ENCODE data around the gene SEMA3A. TPM values are rescaled to one million over a fixed set of nuclear protein-coding genes. Genes with fewer than 3 reads are reported as not detected.
"Not testable (repeated sequence)": the region's sequence is repeated elsewhere in the genome, so short reads cannot be mapped to it uniquely, and the experiment has no call there.

The SEMA3A gene
- 10 to 100 TPM in 1 of 3 donors, 1 to 10 TPM in 2; 4.5 to 76.7 (median 9.7) TPM for total RNA-seq
- long read RNA-seq, donor 1, full-length matches to known transcripts = 2 of 18 reads
- long read RNA-seq, donor 1, partial matches to known transcripts = 4 of 18 reads
- long read RNA-seq, donor 1, other reads (novel, unspliced or antisense) = 12 of 18 reads
- long read RNA-seq, donor 2, partial matches to known transcripts = 0 of 2 reads
- long read RNA-seq, donor 2, other reads (novel, unspliced or antisense) = 2 of 2 reads

DNA sequence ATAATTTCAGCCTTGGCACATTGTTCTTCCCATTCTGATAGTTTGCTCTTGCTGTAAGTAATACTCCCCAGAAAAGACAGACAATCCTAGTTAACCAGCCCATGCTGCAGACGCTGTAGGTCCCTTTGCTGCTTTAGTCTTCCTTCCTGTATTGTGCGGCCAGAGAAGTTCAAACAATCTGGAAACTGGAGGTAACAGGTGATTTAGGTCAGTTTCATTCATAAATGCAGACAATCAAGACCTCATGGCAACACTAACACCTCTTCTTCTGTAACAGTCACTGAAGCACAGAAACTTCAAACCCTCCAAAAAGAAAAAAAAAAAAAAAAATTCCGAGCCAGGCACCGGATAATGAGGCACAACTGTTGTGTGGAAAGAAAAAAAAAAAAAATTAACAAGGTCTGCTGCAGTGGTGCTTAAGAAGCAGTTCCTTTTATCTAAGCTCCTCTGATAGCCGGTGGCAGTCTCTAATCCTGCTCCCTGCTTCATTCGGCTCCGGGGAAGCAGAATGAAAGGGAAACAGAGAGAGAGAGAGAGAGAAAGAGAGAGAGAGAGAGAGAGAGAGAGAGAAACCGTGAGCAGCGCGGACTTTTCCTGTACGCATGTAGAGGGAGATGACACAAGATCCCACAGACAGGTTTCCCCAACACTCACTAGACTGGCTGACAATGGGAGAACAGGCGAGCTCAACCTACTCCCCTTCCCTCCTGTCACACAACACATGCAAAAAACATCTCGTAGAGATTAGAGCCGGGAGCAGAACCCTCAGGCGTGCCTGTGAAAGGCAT, at the start of gene SEMA3A:
Gene SEMA3A (minus strand): TSS at position 306 of the 788 bp plus-strand sequence. CDS start 203 bp downstream, at position 103.
- intact Hi-C loops (cut with DNase I, micrococcal nuclease) = no loop called here
- peak in 1 of 3 donors; percentile 13 for DNase-seq

GRCh38 chr7:84243037-84243436, 48.4 kb upstream of the SEMA3A start:
- DNase-seq; H3K4me3 ChIP-seq; intact Hi-C loops (cut with DNase I, micrococcal nuclease); H3K9me3 ChIP-seq; H3K4me1 ChIP-seq (ENCODE audit: low read depth); ATAC-seq; H3K36me3 ChIP-seq (ENCODE audit: low read depth): not testable (repeated sequence)

More for the DNA sequence above, at the start of gene SEMA3A:
- peak; percentile 67 for ATAC-seq
- no peaks in the 10 kb centered on the region for H3K4me1 ChIP-seq (ENCODE audit: low read depth)
- H3K4me3 ChIP-seq = no peak within 1 kb of the TSS
- TF ChIP-seq, protein P1, sequence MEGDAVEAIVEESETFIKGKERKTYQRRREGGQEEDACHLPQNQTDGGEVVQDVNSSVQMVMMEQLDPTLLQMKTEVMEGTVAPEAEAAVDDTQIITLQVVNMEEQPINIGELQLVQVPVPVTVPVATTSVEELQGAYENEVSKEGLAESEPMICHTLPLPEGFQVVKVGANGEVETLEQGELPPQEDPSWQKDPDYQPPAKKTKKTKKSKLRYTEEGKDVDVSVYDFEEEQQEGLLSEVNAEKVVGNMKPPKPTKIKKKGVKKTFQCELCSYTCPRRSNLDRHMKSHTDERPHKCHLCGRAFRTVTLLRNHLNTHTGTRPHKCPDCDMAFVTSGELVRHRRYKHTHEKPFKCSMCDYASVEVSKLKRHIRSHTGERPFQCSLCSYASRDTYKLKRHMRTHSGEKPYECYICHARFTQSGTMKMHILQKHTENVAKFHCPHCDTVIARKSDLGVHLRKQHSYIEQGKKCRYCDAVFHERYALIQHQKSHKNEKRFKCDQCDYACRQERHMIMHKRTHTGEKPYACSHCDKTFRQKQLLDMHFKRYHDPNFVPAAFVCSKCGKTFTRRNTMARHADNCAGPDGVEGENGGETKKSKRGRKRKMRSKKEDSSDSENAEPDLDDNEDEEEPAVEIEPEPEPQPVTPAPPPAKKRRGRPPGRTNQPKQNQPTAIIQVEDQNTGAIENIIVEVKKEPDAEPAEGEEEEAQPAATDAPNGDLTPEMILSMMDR (IDR thresholded peaks at IDR 0.05) = no peak
- H3K36me3 ChIP-seq (ENCODE audit: low read depth) = no peaks in the 10 kb centered on the region
- no peaks in the 10 kb centered on the region for H3K9me3 ChIP-seq

- ATAC-seq (no peak), DNase-seq (peak in 1 of 3 donors; percentile 14)
- intact Hi-C loops (cut with DNase I, micrococcal nuclease) = no loop called here
- no peaks in the 10 kb centered on the region for H3K9me3 ChIP-seq
- TF ChIP-seq, protein P1 (IDR thresholded peaks at IDR 0.05) = no peak
- no peaks in the 10 kb centered on the region for H3K4me1 ChIP-seq (ENCODE audit: low read depth)
- H3K36me3 ChIP-seq (ENCODE audit: low read depth) = no peaks in the 10 kb centered on the region
- no peak overlapping the region for H3K4me3 ChIP-seq
Observed at GRCh38 chr7:84238596-84238995, 44.0 kb upstream of the SEMA3A start.

- Histone ChIP-seq H3K4me1 (ENCODE audit: low read depth) (no peaks in the 10 kb centered on the region), H3K4me3 (no peak overlapping the region), H3K9me3 (no peaks in the 10 kb centered on the region), H3K36me3 (ENCODE audit: low read depth) (no peaks in the 10 kb centered on the region)
- ATAC-seq (no peak), DNase-seq (no peak)
- intact Hi-C loops (cut with DNase I, micrococcal nuclease) = no loop called here
- TF ChIP-seq, protein P1 (IDR thresholded peaks at IDR 0.05) = no peak
Observed at GRCh38 chr7:84237533-84238173, 43.1 kb upstream of the SEMA3A start.

- Histone ChIP-seq H3K4me3 (no peak overlapping the region), H3K9me3 (no peaks in the 10 kb centered on the region), H3K36me3 (ENCODE audit: low read depth) (no peaks in the 10 kb centered on the region), H3K4me1 (ENCODE audit: low read depth) (no peaks in the 10 kb centered on the region)
- TF ChIP-seq, protein P1 (IDR thresholded peaks at IDR 0.05) = no peak
- intact Hi-C loops (cut with DNase I, micrococcal nuclease) = no loop called here
- ATAC-seq (no peak), DNase-seq (no peak)
Observed at GRCh38 chr7:84236398-84236797, 41.8 kb upstream of the SEMA3A start.

- ATAC-seq = no peak
- H3K4me1 ChIP-seq (ENCODE audit: low read depth) = no peaks in the 10 kb centered on the region
- DNase-seq = no peak
- no peaks in the 10 kb centered on the region for H3K9me3 ChIP-seq
- intact Hi-C loops (cut with DNase I, micrococcal nuclease) = no loop called here
- H3K36me3 ChIP-seq (ENCODE audit: low read depth) = no peaks in the 10 kb centered on the region
- TF ChIP-seq, protein P1 (IDR thresholded peaks at IDR 0.05) = no peak
- no peak overlapping the region for H3K4me3 ChIP-seq
Observed at GRCh38 chr7:84232646-84233045, 38.1 kb upstream of the SEMA3A start.

Measured in mucosa of descending colon (tissue), 3 donors.